Hematopoietic multipotent progenitor cell treated with erythropoietin and hydrocortisone succinate and interleukin-3 and kit ligand, for 6 days (in vitro differentiated cells): ENCODE data around the gene IKZF4.
"Not testable (repeated sequence)": the region's sequence is repeated elsewhere in the genome, so short reads cannot be mapped to it uniquely, and the experiment has no call there.

Experiments used
- DNase-seq: peaks from one replicate; pipeline ENCODE4 v3.0.0-alpha.2; 2015

Gene IKZF4

GRCh38 chr12:55999999-56000540 lies 20.8 kb upstream of the IKZF4 start:
- not testable (repeated sequence) for DNase-seq

DNA sequence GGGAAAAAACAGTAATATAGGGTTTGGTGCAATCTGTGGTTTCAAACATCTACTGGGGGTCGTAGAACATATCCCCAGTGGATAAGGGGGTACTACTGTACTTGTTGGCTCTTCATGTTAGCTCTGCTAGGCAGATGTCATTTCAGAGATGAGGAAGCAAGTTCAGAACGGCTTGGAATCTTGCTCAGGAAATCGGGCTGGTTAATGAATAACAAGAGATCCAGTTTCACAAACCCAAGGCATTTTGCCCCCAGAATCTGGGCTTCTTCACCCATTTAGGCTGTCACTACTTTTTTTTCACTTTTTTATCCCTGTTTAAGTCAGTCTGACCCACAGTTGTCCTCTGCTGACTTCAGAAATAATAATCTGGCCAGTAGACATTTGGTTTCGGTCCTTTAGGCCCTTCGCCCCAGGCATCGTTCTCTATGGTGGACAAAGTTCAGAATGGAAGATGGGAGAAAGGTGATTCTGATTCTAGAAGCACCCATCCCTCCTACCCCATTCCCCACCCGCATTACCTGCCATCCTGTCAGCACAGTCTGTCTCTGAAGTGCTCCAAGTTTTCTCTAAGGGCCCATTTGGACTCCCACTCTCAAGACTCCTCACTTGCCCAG lies 19.2 kb upstream of the IKZF4 start:
- no peak for DNase-seq

DNA sequence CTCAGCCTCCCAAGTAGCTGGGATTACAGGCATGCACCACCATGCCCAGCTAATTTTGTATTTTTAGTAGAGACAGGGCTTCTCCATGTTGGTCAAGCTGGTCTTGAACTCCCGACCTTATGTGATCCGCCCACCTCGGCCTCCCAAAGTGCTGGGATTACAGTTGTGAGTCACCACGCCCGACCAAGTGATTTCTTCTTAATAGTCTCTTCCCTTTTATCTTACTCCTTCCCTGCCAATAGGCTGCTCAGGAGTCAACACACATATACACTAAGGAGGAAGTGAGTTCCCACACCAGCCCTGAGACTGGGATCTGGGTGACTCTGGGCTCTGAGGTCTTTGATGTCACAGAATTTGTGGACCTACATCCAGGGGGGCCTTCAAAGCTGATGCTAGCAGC lies 17.5 kb upstream of the IKZF4 start:
- not testable (repeated sequence) for DNase-seq

DNA sequence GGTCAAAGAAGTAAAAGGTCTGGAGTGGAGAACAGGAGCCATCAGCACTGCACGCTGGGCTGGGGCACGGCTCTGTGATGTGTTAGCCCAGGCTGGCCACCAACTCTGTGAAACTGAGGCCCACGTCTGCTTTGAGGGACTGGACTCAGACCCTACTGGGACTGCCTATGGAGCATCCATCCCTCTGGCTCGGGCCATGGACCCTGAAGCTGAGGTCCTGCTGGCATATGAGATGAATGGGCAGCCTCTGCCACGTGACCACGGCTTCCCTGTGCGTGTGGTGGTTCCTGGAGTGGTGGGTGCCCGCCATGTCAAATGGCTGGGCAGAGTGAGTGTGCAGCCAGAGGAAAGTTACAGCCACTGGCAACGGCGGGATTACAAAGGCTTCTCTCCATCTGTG lies 16.6 kb upstream of the IKZF4 start:
- DNase-seq: no peak

GRCh38 chr12:56007564-56008559 lies 13.0 kb upstream of the IKZF4 start:
- peak; percentile 65 for DNase-seq

GRCh38 chr12:56010111-56010570 lies 10.7 kb upstream of the IKZF4 start:
- peak; percentile 44 for DNase-seq

DNA sequence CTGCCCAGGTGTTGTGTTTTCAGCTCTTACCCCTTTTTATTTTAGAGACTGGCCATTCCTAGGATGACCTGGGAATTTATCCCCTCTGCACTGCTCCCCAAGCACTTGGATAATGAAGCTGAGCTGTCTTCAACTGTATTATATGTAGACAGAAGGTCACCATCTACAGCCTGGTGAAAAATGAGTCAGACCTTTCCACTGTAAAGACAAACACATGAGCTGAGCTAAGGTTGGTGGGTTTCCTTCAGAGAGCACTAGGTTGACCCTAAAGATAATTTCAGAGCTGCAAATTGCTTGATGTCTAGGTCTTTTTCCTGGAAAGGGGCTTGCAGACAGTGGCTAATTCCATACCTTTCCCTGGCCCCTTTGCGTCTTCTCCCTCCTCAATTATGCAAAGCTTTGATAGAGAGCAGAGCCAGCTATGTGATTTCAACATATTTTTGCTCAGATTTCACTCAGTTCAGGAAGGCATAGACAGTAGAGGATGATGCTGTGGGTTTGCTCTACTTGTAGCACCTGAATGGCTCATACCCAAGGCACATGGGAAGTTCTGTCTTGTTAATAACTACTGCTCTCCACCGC lies 9.2 kb upstream of the IKZF4 start:
- no peak for DNase-seq

DNA sequence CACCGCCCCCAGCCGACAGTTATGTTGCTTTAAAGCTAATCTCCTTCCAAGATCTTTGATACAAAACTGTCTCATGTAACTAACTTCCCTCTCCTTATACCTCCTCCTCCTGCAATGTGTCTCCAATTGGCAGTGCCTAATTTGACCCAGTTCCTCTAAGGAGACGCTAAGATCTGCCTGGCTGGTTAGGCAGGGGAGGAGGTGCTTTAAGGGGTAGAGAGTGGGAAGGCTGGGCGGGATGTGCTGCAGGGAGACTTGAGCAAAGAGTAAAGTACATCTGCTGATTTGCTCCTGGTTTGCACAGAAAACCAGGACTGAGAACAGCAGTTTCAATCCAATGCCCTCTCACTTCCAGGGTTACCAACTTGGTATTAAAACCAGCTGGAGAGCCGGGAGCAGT lies 7.4 kb upstream of the IKZF4 start:
- DNase-seq: no peak

DNA sequence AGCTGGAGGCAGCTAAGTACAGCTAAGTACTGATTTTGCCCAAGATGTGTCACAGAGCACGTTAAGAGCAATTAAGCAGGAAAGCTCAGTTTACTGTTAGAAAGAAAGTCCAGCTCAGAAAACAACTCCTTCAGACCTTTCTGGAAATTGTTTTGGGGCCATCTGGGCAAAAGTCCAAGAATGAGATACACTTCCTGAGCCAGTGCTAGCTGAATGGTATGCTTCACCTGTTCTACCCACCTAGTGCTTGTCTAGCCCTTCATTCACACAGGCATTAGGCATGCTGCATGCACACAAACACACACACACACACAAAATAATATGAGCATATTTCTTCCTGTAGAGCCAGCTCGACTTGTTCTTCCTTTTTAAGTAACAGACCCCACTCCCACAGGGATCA lies 6.6 kb upstream of the IKZF4 start:
- no peak for DNase-seq

DNA sequence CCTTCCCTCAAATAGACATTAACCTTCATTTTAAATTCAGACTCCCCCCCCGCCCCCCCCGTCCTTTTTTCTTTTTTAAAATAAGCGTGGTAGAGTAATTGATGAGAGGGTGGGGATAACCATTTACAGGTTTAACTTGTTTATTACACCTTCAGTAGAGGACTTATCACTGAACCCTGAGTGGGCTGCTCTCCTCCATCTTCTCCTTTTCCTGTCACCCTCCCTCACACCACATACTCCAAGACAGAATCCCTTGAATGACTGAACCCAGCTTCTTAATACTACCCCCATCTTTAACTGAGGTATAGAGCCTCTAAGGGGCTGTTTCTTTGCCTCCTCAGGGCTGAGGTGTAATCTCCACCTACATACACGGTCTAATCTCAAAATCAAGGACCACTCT lies 3.7 kb upstream of the IKZF4 start:
- DNase-seq: no peak

DNA sequence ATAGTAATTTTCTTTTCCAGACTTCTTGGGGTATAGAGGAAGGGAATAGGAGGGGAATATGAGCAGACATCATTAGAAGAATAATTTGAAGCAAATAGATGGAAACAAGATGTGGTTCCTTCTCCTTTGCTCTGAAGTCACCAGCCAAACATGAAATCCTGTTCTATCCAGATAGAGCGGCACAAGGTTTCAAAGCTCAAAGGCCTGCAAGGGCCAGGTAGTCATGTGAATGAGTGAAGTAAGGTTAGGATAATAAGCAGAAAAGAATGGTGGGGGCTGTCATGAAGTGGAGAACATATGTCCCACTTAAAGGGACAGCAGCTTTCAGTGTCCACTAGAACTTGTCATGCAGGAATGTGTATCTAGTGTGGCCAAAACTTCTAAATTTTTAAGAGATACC lies 2.5 kb upstream of the IKZF4 start:
- no peak for DNase-seq

GRCh38 chr12:56021889-56022497 lies 1.1 kb downstream of the IKZF4 start:
- DNase-seq: peak; percentile 48

DNA sequence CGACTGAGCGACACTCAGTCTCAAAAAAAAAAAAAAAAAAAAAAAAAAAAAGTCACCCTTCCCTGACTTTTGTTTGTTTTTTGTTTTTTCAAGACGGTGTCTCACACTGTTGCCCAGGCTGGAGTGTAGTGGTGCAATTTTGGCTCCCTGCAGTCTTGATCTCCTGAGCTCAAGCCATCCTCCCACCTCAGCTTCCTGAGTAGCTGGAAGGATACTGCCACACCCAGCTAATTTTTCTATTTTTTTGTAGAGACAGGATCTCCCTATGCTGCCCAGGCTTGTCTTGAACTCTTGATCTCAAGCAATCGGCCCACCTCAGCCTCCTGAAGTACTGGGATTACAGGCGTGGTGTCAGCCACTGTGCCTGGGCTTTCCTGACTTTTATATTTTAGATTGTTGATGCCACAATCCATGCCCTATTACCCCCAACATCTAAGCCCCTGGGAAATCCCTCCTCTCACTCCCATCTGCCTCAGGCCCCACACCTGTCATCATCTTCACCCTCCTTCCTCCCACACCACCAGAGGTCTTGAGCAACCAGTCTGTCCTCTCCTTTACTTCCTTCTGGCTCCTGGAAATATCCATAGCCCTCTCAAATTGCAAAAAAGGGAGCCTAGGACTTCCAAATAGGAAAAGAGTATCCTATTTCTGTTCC lies 7.8 kb downstream of the IKZF4 start:
- no peak for DNase-seq

GRCh38 chr12:56029166-56029519 lies 8.3 kb downstream of the IKZF4 start:
- no peak for DNase-seq

- DNase-seq: peak; percentile 88
These were observed 8.9 kb downstream of the IKZF4 start for GRCh38 chr12:56029666-56030293.

DNA sequence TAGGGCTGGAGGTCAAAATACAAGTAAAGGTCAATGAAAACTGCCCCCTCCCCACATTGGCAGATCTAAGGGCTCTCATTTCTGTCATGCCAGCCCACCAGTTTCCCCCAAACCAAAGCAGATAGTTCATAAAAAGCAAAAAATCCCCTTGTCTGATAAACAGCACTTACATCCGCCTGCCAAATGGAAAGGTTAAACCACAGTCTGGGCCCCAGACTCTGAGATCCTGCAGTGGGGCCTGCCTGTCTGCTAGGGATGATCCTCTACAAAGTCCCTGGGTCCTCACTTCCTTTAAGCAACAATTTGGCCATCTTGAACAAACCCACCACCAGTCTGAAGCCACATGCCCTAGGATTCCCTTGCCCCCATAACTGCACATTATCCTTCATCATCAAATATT lies 11.1 kb downstream of the IKZF4 start:
- no peak for DNase-seq

DNA sequence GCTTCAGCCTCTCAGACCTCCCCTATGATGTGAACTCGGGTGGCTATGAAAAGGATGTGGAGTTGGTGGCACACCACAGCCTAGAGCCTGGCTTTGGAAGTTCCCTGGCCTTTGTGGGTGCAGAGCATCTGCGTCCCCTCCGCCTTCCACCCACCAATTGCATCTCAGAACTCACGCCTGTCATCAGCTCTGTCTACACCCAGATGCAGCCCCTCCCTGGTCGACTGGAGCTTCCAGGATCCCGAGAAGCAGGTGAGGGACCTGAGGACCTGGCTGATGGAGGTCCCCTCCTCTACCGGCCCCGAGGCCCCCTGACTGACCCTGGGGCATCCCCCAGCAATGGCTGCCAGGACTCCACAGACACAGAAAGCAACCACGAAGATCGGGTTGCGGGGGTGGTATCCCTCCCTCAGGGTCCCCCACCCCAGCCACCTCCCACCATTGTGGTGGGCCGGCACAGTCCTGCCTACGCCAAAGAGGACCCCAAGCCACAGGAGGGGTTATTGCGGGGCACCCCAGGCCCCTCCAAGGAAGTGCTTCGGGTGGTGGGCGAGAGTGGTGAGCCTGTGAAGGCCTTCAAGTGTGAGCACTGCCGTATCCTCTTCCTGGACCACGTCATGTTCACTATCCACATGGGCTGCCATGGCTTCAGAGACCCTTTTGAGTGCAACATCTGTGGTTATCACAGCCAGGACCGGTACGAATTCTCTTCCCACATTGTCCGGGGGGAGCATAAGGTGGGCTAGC lies 13.9 kb downstream of the IKZF4 start:
- DNase-seq: no peak

DNA sequence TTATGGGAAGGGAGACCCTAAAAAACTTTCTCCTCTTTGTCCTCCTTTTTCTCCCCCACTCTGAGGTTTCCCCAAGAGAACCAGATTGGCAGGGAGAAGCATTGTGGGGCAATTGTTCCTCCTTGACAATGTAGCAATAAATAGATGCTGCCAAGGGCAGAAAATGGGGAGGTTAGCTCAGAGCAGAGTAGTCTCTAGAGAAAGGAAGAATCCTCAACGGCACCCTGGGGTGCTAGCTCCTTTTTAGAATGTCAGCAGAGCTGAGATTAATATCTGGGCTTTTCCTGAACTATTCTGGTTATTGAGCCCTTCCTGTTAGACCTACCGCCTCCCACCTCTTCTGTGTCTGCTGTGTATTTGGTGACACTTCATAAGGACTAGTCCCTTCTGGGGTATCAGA lies 16.3 kb downstream of the IKZF4 start:
- no peak for DNase-seq

- no peak for DNase-seq
These were observed 17.3 kb downstream of the IKZF4 start for GRCh38 chr12:56038022-56038655.

DNA sequence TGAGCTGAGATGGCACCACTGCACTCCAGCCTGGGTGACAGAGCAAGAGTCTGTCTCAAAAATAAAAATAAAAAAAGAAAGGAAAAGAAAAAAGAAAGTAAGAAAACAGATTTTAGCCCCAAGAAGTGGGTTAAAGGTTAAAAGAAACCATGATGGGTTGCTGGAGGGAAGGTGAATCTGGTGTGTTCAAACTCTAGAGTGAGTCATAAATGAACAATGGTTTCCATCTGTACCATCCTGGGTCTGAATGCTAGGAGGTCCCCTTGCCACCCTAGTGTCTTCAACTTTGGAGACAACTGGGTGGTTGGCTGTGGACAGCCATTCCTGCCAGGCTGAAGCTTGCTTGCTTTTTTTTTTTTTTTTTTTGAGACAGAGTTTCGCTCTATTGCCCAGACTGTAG lies 19.3 kb downstream of the IKZF4 start:
- DNase-seq: no peak
